IMR-90 (cell line): ENCODE results near the gene ADGRB3. TPM values are rescaled to one million over a fixed set of nuclear protein-coding genes. Genes with fewer than 3 reads are reported as not detected.

ENCODE experiments used
- ATAC-seq: fragments of 200-7000 bp; cut with Tn5 transposase; 2 replicates; pipeline ENCODE4 v1.9.1; 2020; ENCODE audit warnings: low read depth, mild to moderate bottlenecking, moderate library complexity
- BruUV-seq: library from RNA; stranded (reverse); fragments of 400-500 nt; replicated peaks from 2 replicates; lab custom pipeline; 2021; lab: Mats Ljungman, UMichigan
- CTCF ChIA-PET: fragments of 300-600 bp; formaldehyde crosslinking; extraction: SDS; loops from one replicate; lab custom pipeline; 2021; ENCODE audit warnings: antibody characterized with exemption; lab: Yijun Ruan, JAX
- POLR2A ChIA-PET: fragments of 300-600 bp; sonication (Branson Sonifier 250); formaldehyde crosslinking; loops from one replicate; lab custom pipeline; 2022; ENCODE audit warnings: antibody characterized with exemption; ENCODE audit not compliant: unreplicated experiment; lab: Charles Lee
- DNase-seq: peaks from one replicate; pipeline ENCODE4 v3.0.0; 2013
- H2AFZ ChIP-seq: replicated peaks from 2 replicates; pipeline ENCODE3; 2013; ENCODE audit warnings: low read length, mild to moderate bottlenecking; ENCODE audit not compliant: poor library complexity
- H2AK5ac ChIP-seq: 2 replicates; pipeline ENCODE4 v1.6.1; 2013; ENCODE audit warnings: low read depth, low read length, inconsistent platforms
- H2AK9ac ChIP-seq: replicated peaks from 2 replicates; pipeline ENCODE3; 2013; ENCODE audit warnings: mild to moderate bottlenecking, low read depth, low read length, moderate library complexity; ENCODE audit not compliant: poor library complexity
- H2BK120ac ChIP-seq: 2 replicates; pipeline ENCODE4 v1.6.1; 2013; ENCODE audit warnings: low read depth, low read length, inconsistent platforms
- H2BK15ac ChIP-seq: 3 replicates; pipeline ENCODE4 v1.6.1; 2013; ENCODE audit warnings: low read depth, low read length, inconsistent platforms
- H2BK20ac ChIP-seq: 2 replicates; pipeline ENCODE4 v1.6.1; 2013; ENCODE audit warnings: low read depth, mild to moderate bottlenecking, inconsistent platforms, low read length, moderate library complexity
- H2BK5ac ChIP-seq: 2 replicates; pipeline ENCODE4 v1.6.1; 2013; ENCODE audit warnings: mild to moderate bottlenecking, low read depth, low read length, inconsistent platforms; ENCODE audit not compliant: poor library complexity, severe bottlenecking
- H3K14ac ChIP-seq: replicated peaks from 2 replicates; pipeline ENCODE4 v1.6.1; 2013; ENCODE audit warnings: low read depth, low read length, inconsistent platforms
- H3K18ac ChIP-seq: 2 replicates; pipeline ENCODE4 v1.6.1; 2013; ENCODE audit warnings: low read depth, low read length, control low read depth
- H3K23ac ChIP-seq: 2 replicates; pipeline ENCODE4 v1.6.1; 2013; ENCODE audit warnings: low read depth, low read length, inconsistent platforms
- H3K27ac ChIP-seq: 2 replicates; pipeline ENCODE4 v1.5.1; 2013; ENCODE audit warnings: mild to moderate bottlenecking, control low read depth, low read length; ENCODE audit not compliant: insufficient read depth
- H3K27me3 ChIP-seq: 2 replicates; pipeline ENCODE4 v1.6.1; 2013; ENCODE audit warnings: low read length; ENCODE audit not compliant: control insufficient read depth, insufficient read depth
- H3K36me3 ChIP-seq: 2 replicates; pipeline ENCODE4 v1.6.1; 2013; ENCODE audit warnings: low read length, mixed read lengths; ENCODE audit not compliant: control insufficient read depth, insufficient read depth
- H3K4ac ChIP-seq: 2 replicates; pipeline ENCODE4 v1.6.1; 2013; ENCODE audit warnings: low read depth, low read length, inconsistent platforms
- H3K4me1 ChIP-seq: 2 replicates; pipeline ENCODE4 v1.6.1; 2013; ENCODE audit warnings: low read length, mixed read lengths; ENCODE audit not compliant: control insufficient read depth, insufficient read depth
- H3K4me2 ChIP-seq: 2 replicates; pipeline ENCODE4 v1.6.1; 2013; ENCODE audit warnings: low read depth, mild to moderate bottlenecking, control low read depth, low read length, moderate library complexity
- H3K4me3 ChIP-seq: 2 replicates; pipeline ENCODE4 v1.5.1; 2013; ENCODE audit warnings: low read depth, mild to moderate bottlenecking, control low read depth, low read length, moderate library complexity; ENCODE audit not compliant: insufficient read depth
- H3K56ac ChIP-seq: 2 replicates; pipeline ENCODE4 v1.6.1; 2013; ENCODE audit warnings: low read length, inconsistent platforms; ENCODE audit not compliant: insufficient read depth; ENCODE audit errors: extremely low read depth
- H3K79me1 ChIP-seq, 2 experiments: 2 replicates each; pipeline ENCODE4 v1.6.1; 2013; ENCODE audit warnings: low read length in 2 of 2, inconsistent platforms in 1 of 2, low read depth in 1 of 2
- H3K9ac ChIP-seq: 2 replicates; pipeline ENCODE4 v1.6.1; 2013; ENCODE audit warnings: low read depth, low read length, control low read depth
- H3K9me1 ChIP-seq: 2 replicates; pipeline ENCODE4 v1.6.1; 2013; ENCODE audit warnings: low read length, inconsistent platforms; ENCODE audit not compliant: insufficient read depth
- H3K9me3 ChIP-seq: 2 replicates; pipeline ENCODE4 v1.6.1; 2013; ENCODE audit warnings: low read length; ENCODE audit not compliant: control insufficient read depth, insufficient read depth
- H4K20me1 ChIP-seq: 2 replicates; pipeline ENCODE4 v1.6.1; 2013; ENCODE audit warnings: low read length, inconsistent platforms; ENCODE audit not compliant: insufficient read depth
- H4K5ac ChIP-seq: 2 replicates; pipeline ENCODE4 v1.6.1; 2013; ENCODE audit warnings: mild to moderate bottlenecking, low read depth, low read length, control low read depth
- H4K8ac ChIP-seq, 2 experiments: 2 replicates each; pipeline ENCODE4 v1.6.1; 2013; ENCODE audit warnings: low read depth in 2 of 2, low read length in 2 of 2, control low read depth in 1 of 2, inconsistent platforms in 1 of 2
- H4K91ac ChIP-seq: 2 replicates; pipeline ENCODE4 v1.6.1; 2013; ENCODE audit warnings: low read depth, low read length, inconsistent platforms; ENCODE audit not compliant: insufficient read depth
- BHLHE40 ChIP-seq: fragments of 150-350 bp; IDR thresholded peaks from 2 replicates; pipeline ENCODE4 v1.6.1; 2016; ENCODE audit warnings: mild to moderate bottlenecking, low read depth, low read length
- CEBPB ChIP-seq: IDR thresholded peaks from 2 replicates; pipeline ENCODE4 v1.6.1; 2012; ENCODE audit warnings: low read depth, low read length, improper control_type of control experiment
- CHD1 ChIP-seq: IDR thresholded peaks from 2 replicates; pipeline ENCODE4 v1.6.1; 2012; ENCODE audit warnings: low read depth, low read length, improper control_type of control experiment
- CTCF ChIP-seq: conservative IDR thresholded peaks from 2 replicates; pipeline ENCODE4 v1.5.1; 2012; ENCODE audit warnings: mild to moderate bottlenecking, low read depth, low read length, improper control_type of control experiment
- FOS ChIP-seq: fragments of 150-350 bp; IDR thresholded peaks from 2 replicates; pipeline ENCODE4 v1.6.1; 2016; ENCODE audit warnings: low read depth, low read length
- MAFK ChIP-seq: IDR thresholded peaks from 2 replicates; pipeline ENCODE4 v1.6.1; 2012; ENCODE audit warnings: low read depth, low read length, improper control_type of control experiment
- MAZ ChIP-seq: IDR thresholded peaks from 2 replicates; pipeline ENCODE4 v1.6.1; 2012; ENCODE audit warnings: low read depth, mild to moderate bottlenecking, low read length, improper control_type of control experiment, moderate library complexity, borderline replicate concordance
- MXI1 ChIP-seq: IDR thresholded peaks from 2 replicates; pipeline ENCODE4 v1.6.1; 2012; ENCODE audit warnings: low read depth, mild to moderate bottlenecking, low read length, moderate library complexity, borderline replicate concordance
- NFE2L2 ChIP-seq: fragments of 150-350 bp; IDR thresholded peaks from 2 replicates; pipeline ENCODE4 v1.6.1; 2016; ENCODE audit warnings: low read depth, mild to moderate bottlenecking, low read length
- POLR2A ChIP-seq: IDR thresholded peaks from 2 replicates; pipeline ENCODE4 v1.6.1; 2012; ENCODE audit warnings: mild to moderate bottlenecking, low read depth, low read length
- RAD21 ChIP-seq: IDR thresholded peaks from 2 replicates; pipeline ENCODE4 v1.6.1; 2012; ENCODE audit warnings: low read length, improper control_type of control experiment
- RCOR1 ChIP-seq: IDR thresholded peaks from 2 replicates; pipeline ENCODE4 v1.6.1; 2012; ENCODE audit warnings: mild to moderate bottlenecking, low read length, improper control_type of control experiment; ENCODE audit not compliant: insufficient replicate concordance
- RFX5 ChIP-seq: IDR thresholded peaks from 2 replicates; pipeline ENCODE4 v1.8.0; 2012; ENCODE audit warnings: low read depth, mild to moderate bottlenecking, low read length, moderate library complexity
- SMC3 ChIP-seq: fragments of 150-350 bp; IDR thresholded peaks from 2 replicates; pipeline ENCODE4 v1.6.1; 2016; ENCODE audit warnings: low read depth, mild to moderate bottlenecking, antibody characterized with exemption, low read length, moderate library complexity
- WGBS, 2 experiments: methylation state at CpG; one replicate each; pipeline versions ENCODE4 v1.1.5 to v1.1.7; 2013; ENCODE audit warnings: missing lambda C conversion rate in 2 of 2; ENCODE audit not compliant: insufficient read length in 1 of 2; ENCODE audit errors: extremely low coverage in 2 of 2; 5-methylcytosine and 5-hydroxymethylcytosine counted together
- dilution Hi-C: fragments of 300-500 bp; cut with HindIII; formaldehyde crosslinking; loops from one replicate; pipeline ENCODE4 v1.14.3; 2018; ENCODE audit warnings: low sequenced_read_pairs; ENCODE audit not compliant: unreplicated experiment
- in situ Hi-C: fragments of 300-500 bp; cut with MboI; formaldehyde crosslinking; loops from 3 replicates; pipeline ENCODE4 v1.14.3; 2019; ENCODE audit warnings: low sequenced_read_pairs, inconsistent platforms, mixed read lengths
- intact Hi-C: fragments of 100-400 bp; cut with micrococcal nuclease; formaldehyde crosslinking; loops from 2 replicates; pipeline ENCODE4 v1.10.0; 2022
- polyA plus RNA-seq, 3 experiments: library from polyadenylated mRNA; depleted of rRNA; stranded (reverse); fragments of >200 nt; gene quantifications; 2 replicates each; pipeline ENCODE4 v1.2.3, GENCODE V29; 2012; ENCODE audit warnings: low replicate concordance in 1 of 3
- total RNA-seq: library from RNA; depleted of rRNA; stranded (reverse); fragments of >200 nt; gene quantifications from 2 replicates; pipeline ENCODE4 v1.2.3, GENCODE V29; 2012

Gene ADGRB3
- total and polyA plus RNA-seq, 2 of the 4 experiments (the other 2 are of a cell fraction), result not detected

DNA sequence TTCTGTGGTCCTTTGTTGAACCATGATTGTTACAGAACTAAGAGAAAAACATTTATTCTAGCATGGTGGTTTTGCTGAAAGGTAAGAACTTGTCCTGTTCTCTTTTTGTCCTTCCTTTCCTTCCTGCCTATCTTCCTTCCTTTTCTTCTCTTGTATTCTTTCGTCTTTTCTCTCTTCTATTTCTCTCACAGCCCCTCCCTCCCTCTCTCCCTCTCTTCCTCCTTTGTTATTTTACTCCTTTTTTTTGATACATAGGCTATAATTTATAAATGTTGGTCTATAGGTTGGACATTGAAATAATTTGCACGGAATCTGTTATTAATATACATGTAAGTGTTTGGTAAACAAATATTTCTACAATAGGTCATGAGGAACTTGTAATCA lies 18.6 kb downstream of the ADGRB3 start:
- ChIA-PET CTCF (no interaction called here), POLR2A (no interaction called here)
- H2BK5ac ChIP-seq, result no peak overlapping the region
- H4K5ac ChIP-seq, result no peak overlapping the region
- H3K9ac ChIP-seq, result no peak overlapping the region
- BruUV-seq, result no TSS peak
- H4K91ac ChIP-seq, result no peak overlapping the region
- no peak overlapping the region for H3K23ac ChIP-seq
- no peak overlapping the region for H2AFZ ChIP-seq
- in situ Hi-C loops, result no loop called here
- H3K36me3 ChIP-seq, result no peaks in the 10 kb centered on the region
- no peak overlapping the region for H2AK9ac ChIP-seq
- H3K9me1 ChIP-seq, result no peaks in the 10 kb centered on the region
- no peak overlapping the region for H3K18ac ChIP-seq
- no peak overlapping the region for H2BK120ac ChIP-seq
- no peak overlapping the region for H3K27ac ChIP-seq
- H3K14ac ChIP-seq, result no peak overlapping the region
- H3K4me1 ChIP-seq, result no peaks in the 10 kb centered on the region
- WGBS, 2 experiments, result no CpG with 5 or more reads among the region's 2 CpGs
- H3K9me3 ChIP-seq, result no peaks in the 10 kb centered on the region
- H4K20me1 ChIP-seq, result no peaks in the 10 kb centered on the region
- no peaks in the 10 kb centered on the region for H3K79me1 ChIP-seq
- dilution Hi-C loops, result no loop called here
- ATAC-seq, result no peak
- H3K4me2 ChIP-seq, result no peak overlapping the region
- H3K56ac ChIP-seq, result no peak overlapping the region
- no peak overlapping the region for H2BK20ac ChIP-seq
- intact Hi-C loops, result no loop called here
- H3K4ac ChIP-seq, result no peak overlapping the region
- no peaks in the 10 kb centered on the region for H3K27me3 ChIP-seq
- no peak overlapping the region for H2AK5ac ChIP-seq
- no peak overlapping the region for H4K8ac ChIP-seq
- no peak for TF ChIP-seq NFE2L2
- TF ChIP-seq RCOR1, result no peak
- no peak for TF ChIP-seq SMC3
- no peak for TF ChIP-seq RFX5
- no peak for TF ChIP-seq MXI1
- TF ChIP-seq CEBPB, result no peak
- TF ChIP-seq CTCF, result no peak
- TF ChIP-seq MAZ, result no peak
- TF ChIP-seq CHD1, result no peak
- TF ChIP-seq BHLHE40, result no peak
- no peak for TF ChIP-seq MAFK
- TF ChIP-seq RAD21, result no peak
- TF ChIP-seq FOS, result no peak
- no peak for TF ChIP-seq POLR2A
- no peak overlapping the region for H3K4me3 ChIP-seq
- no peak for DNase-seq
- H2BK15ac ChIP-seq, result no peak overlapping the region
